ENCODE results near the gene CREBBP.
A peak's percentile ranks its signal among the peaks of the same experiment; 100 is the strongest.

The CREBBP gene

GRCh38 chr16:3824121-3824795, 56.3 kb downstream of the CREBBP start:
- no peak for DNase-seq (ENCODE audit: low spot score)

GRCh38 chr16:3823427-3823826, 57.1 kb downstream of the CREBBP start:
- DNase-seq (ENCODE audit: low spot score), result no peak

- DNase-seq (ENCODE audit: low spot score), result no peak
These were observed 58.0 kb downstream of the CREBBP start for GRCh38 chr16:3822366-3823045.

- DNase-seq (ENCODE audit: low spot score), result no peak
These were observed 59.3 kb downstream of the CREBBP start for GRCh38 chr16:3821184-3821583.

- peak; percentile 37 for DNase-seq (ENCODE audit: low spot score)
These were observed 60.5 kb downstream of the CREBBP start for GRCh38 chr16:3819746-3820724.

GRCh38 chr16:3819175-3819527, 61.4 kb downstream of the CREBBP start:
- no peak for DNase-seq (ENCODE audit: low spot score)

GRCh38 chr16:3816326-3816725, 64.2 kb downstream of the CREBBP start:
- no peak for DNase-seq (ENCODE audit: low spot score)

GRCh38 chr16:3814755-3815154, 65.8 kb downstream of the CREBBP start:
- DNase-seq (ENCODE audit: low spot score), result no peak

- DNase-seq (ENCODE audit: low spot score), result no peak
These were observed 67.9 kb downstream of the CREBBP start for GRCh38 chr16:3812469-3813172.

GRCh38 chr16:3810818-3811217, 69.7 kb downstream of the CREBBP start:
- DNase-seq (ENCODE audit: low spot score), result no peak

GRCh38 chr16:3810198-3810664, 70.3 kb downstream of the CREBBP start:
- no peak for DNase-seq (ENCODE audit: low spot score)

- no peak for DNase-seq (ENCODE audit: low spot score)
These were observed 72.0 kb downstream of the CREBBP start for GRCh38 chr16:3808308-3809063.

- no peak for DNase-seq (ENCODE audit: low spot score)
These were observed 72.9 kb downstream of the CREBBP start for GRCh38 chr16:3807425-3808123.

- no peak for DNase-seq (ENCODE audit: low spot score)
These were observed 76.0 kb downstream of the CREBBP start for GRCh38 chr16:3804426-3805016.

- DNase-seq (ENCODE audit: low spot score), result no peak
These were observed 79.8 kb downstream of the CREBBP start for GRCh38 chr16:3800477-3801270.

GRCh38 chr16:3800019-3800418, 80.5 kb downstream of the CREBBP start:
- DNase-seq (ENCODE audit: low spot score), result no peak

GRCh38 chr16:3799354-3799753, 81.2 kb downstream of the CREBBP start:
- no peak for DNase-seq (ENCODE audit: low spot score)

- no peak for DNase-seq (ENCODE audit: low spot score)
These were observed 81.7 kb downstream of the CREBBP start for GRCh38 chr16:3798838-3799237.
